Astrocyte (in vitro differentiated cells and primary cell): ENCODE data around the gene OR2S2. TPM values are rescaled to one million over a fixed set of nuclear protein-coding genes. Genes with fewer than 3 reads are reported as not detected.

ENCODE experiments used
- DNase-seq: peaks from one replicate; pipeline ENCODE4 v3.0.0-alpha.2; 2010; ENCODE audit warnings: low read depth
- FAIRE-seq: peaks from 2 replicates; lab custom pipeline; 2011; peaks lifted over from hg19 to GRCh38; lab: Jason Lieb, UNC
- H2AFZ ChIP-seq: 2 replicates; pipeline ENCODE4 v1.6.0; 2012; ENCODE audit warnings: low read depth, low read length, inconsistent platforms
- H3K27ac ChIP-seq: 2 replicates; pipeline ENCODE4 v1.5.1; 2011; ENCODE audit warnings: low read depth, low read length, inconsistent platforms
- H3K27me3 ChIP-seq: 2 replicates; pipeline ENCODE4 v1.6.0; 2011; ENCODE audit warnings: low read length, inconsistent platforms; ENCODE audit not compliant: insufficient read depth
- H3K36me3 ChIP-seq: 2 replicates; pipeline ENCODE4 v1.5.1; 2011; ENCODE audit warnings: low read length, inconsistent platforms; ENCODE audit not compliant: insufficient read depth
- H3K4me1 ChIP-seq: 2 replicates; pipeline ENCODE4 v1.5.1; 2011; ENCODE audit warnings: low read length, inconsistent platforms; ENCODE audit not compliant: insufficient read depth
- H3K4me2 ChIP-seq: 2 replicates; pipeline ENCODE4 v1.6.0; 2012; ENCODE audit warnings: low read length, inconsistent platforms
- H3K4me3 ChIP-seq: 2 replicates; pipeline ENCODE4 v1.5.1; 2011; ENCODE audit warnings: low read depth, mild to moderate bottlenecking, low read length, inconsistent platforms; ENCODE audit not compliant: insufficient read depth
- H3K79me2 ChIP-seq: 2 replicates; pipeline ENCODE4 v1.6.0; 2012; ENCODE audit warnings: mild to moderate bottlenecking, low read length, inconsistent platforms; ENCODE audit not compliant: insufficient read depth
- H3K9ac ChIP-seq: 2 replicates; pipeline ENCODE4 v1.6.0; 2012; ENCODE audit warnings: mild to moderate bottlenecking, low read length, inconsistent platforms
- H3K9me3 ChIP-seq: 2 replicates; pipeline ENCODE4 v1.5.1; 2012; ENCODE audit warnings: low read depth, mild to moderate bottlenecking, low read length, inconsistent platforms; ENCODE audit not compliant: insufficient read depth
- H4K20me1 ChIP-seq: 2 replicates; pipeline ENCODE4 v1.6.0; 2012; ENCODE audit warnings: low read length, inconsistent platforms; ENCODE audit not compliant: insufficient read depth
- H3K27ac Mint-ChIP-seq: one replicate; pipeline ENCODE4 v1.8.0; 2021; ENCODE audit warnings: mild to moderate bottlenecking, mixed read lengths; ENCODE audit not compliant: unreplicated experiment
- H3K27me3 Mint-ChIP-seq: one replicate; pipeline ENCODE4 v1.8.0; 2021; ENCODE audit warnings: low read depth, mixed read lengths; ENCODE audit not compliant: unreplicated experiment
- H3K36me3 Mint-ChIP-seq: one replicate; pipeline ENCODE4 v1.8.0; 2021; ENCODE audit warnings: low read depth, mixed read lengths; ENCODE audit not compliant: unreplicated experiment
- H3K4me1 Mint-ChIP-seq: one replicate; pipeline ENCODE4 v1.8.0; 2021; ENCODE audit warnings: low read depth, mixed read lengths; ENCODE audit not compliant: unreplicated experiment
- H3K4me3 Mint-ChIP-seq: one replicate; pipeline ENCODE4 v1.8.0; 2021; ENCODE audit warnings: mild to moderate bottlenecking, moderate library complexity, mixed read lengths; ENCODE audit not compliant: unreplicated experiment
- H3K9me3 Mint-ChIP-seq: one replicate; pipeline ENCODE4 v1.8.0; 2021; ENCODE audit warnings: mild to moderate bottlenecking, mixed read lengths; ENCODE audit not compliant: unreplicated experiment
- CTCF ChIP-seq: IDR thresholded peaks from 2 replicates; pipeline ENCODE4 v1.5.1; 2011; ENCODE audit warnings: low read depth, mild to moderate bottlenecking, inconsistent platforms, low read length, moderate library complexity; ENCODE audit not compliant: insufficient read depth
- EZH2 ChIP-seq: IDR thresholded peaks from 2 replicates; pipeline ENCODE4 v1.6.1; 2012; ENCODE audit warnings: mild to moderate bottlenecking, low read length, inconsistent platforms; ENCODE audit not compliant: insufficient read depth
- total RNA-seq: library from RNA; stranded (reverse); gene quantifications from 2 replicates; pipeline ENCODE4 v1.2.1, GENCODE V29; 2021

The OR2S2 gene
- total RNA-seq, 1 donor from 2014 or later = not detected

GRCh38 chr9:35996358-35996970, 38.5 kb upstream of the OR2S2 start:
- peaks cover 25% of the 10 kb centered on the region for H3K27me3 Mint-ChIP-seq
- no peaks in the 10 kb centered on the region for H3K36me3 Mint-ChIP-seq
- H4K20me1 ChIP-seq = no peaks in the 10 kb centered on the region
- peaks cover 12% of the 10 kb centered on the region for H3K9me3 Mint-ChIP-seq
- TF ChIP-seq CTCF (no peak), EZH2 (no peak)
- H3K79me2 ChIP-seq = no peaks in the 10 kb centered on the region
- peaks cover 6% of the 10 kb centered on the region for H3K4me1 ChIP-seq
- H3K4me3 Mint-ChIP-seq = no peak overlapping the region
- no peak overlapping the region for H3K4me3 ChIP-seq
- H2AFZ ChIP-seq = no peak overlapping the region
- peaks cover 8% of the 10 kb centered on the region for H3K4me1 Mint-ChIP-seq
- H3K27ac Mint-ChIP-seq = no peak overlapping the region
- no peaks in the 10 kb centered on the region for H3K36me3 ChIP-seq
- no peak overlapping the region for H3K27ac ChIP-seq
- H3K4me2 ChIP-seq = no peak overlapping the region
- DNase-seq (peak; percentile 61), FAIRE-seq (no peak)
- no peaks in the 10 kb centered on the region for H3K9me3 ChIP-seq
- no peak overlapping the region for H3K9ac ChIP-seq
- peaks cover 8% of the 10 kb centered on the region for H3K27me3 ChIP-seq

- peaks cover 32% of the 10 kb centered on the region for H3K27me3 Mint-ChIP-seq
- Histone ChIP-seq H3K9ac (no peak overlapping the region), H3K27me3 (peaks cover 5% of the 10 kb centered on the region)
Observed at GRCh38 chr9:35994959-35995358, 37.0 kb upstream of the OR2S2 start.

More at GRCh38 chr9:35994959-35995358, 37.0 kb upstream of the OR2S2 start:
- Histone ChIP-seq H3K4me2 (no peak overlapping the region), H3K79me2 (no peaks in the 10 kb centered on the region), H2AFZ (no peak overlapping the region), H3K9me3 (no peaks in the 10 kb centered on the region), H3K27ac (no peak overlapping the region), H3K4me1 (peaks cover 6% of the 10 kb centered on the region), H4K20me1 (no peaks in the 10 kb centered on the region), H3K36me3 (no peaks in the 10 kb centered on the region), H3K4me3 (no peak overlapping the region)
- H3K36me3 Mint-ChIP-seq = peaks cover 4% of the 10 kb centered on the region
- no peak for FAIRE-seq
- no peak overlapping the region for H3K4me3 Mint-ChIP-seq
- no peak for DNase-seq
- no peak for TF ChIP-seq EZH2
- no peak for TF ChIP-seq CTCF
- H3K4me1 Mint-ChIP-seq = peaks cover 8% of the 10 kb centered on the region
- H3K9me3 Mint-ChIP-seq = peaks cover 10% of the 10 kb centered on the region
- no peak overlapping the region for H3K27ac Mint-ChIP-seq
